ENCODE data around the gene TSPAN17.

The TSPAN17 gene

GRCh38 chr5:176659860-176660461, 12.7 kb downstream of the TSPAN17 start:
- DNase-seq (ENCODE audit: low read depth, low spot score) = no peak

GRCh38 chr5:176660530-176660859, 13.2 kb downstream of the TSPAN17 start:
- DNase-seq (ENCODE audit: low read depth, low spot score) = no peak

GRCh38 chr5:176660860-176661641, 13.8 kb downstream of the TSPAN17 start:
- no peak for DNase-seq (ENCODE audit: low read depth, low spot score)

GRCh38 chr5:176661676-176662075, 14.4 kb downstream of the TSPAN17 start:
- no peak for DNase-seq (ENCODE audit: low read depth, low spot score)

GRCh38 chr5:176662371-176663333, 15.4 kb downstream of the TSPAN17 start:
- DNase-seq (ENCODE audit: low read depth, low spot score) = no peak

- DNase-seq (ENCODE audit: low read depth, low spot score) = no peak
These were observed 16.3 kb downstream of the TSPAN17 start for GRCh38 chr5:176663566-176663965.

GRCh38 chr5:176664479-176664878, 17.2 kb downstream of the TSPAN17 start:
- DNase-seq (ENCODE audit: low read depth, low spot score) = no peak

- DNase-seq (ENCODE audit: low read depth, low spot score) = no peak
These were observed 17.6 kb downstream of the TSPAN17 start for GRCh38 chr5:176664886-176665285.

- no peak for DNase-seq (ENCODE audit: low read depth, low spot score)
These were observed 18.2 kb downstream of the TSPAN17 start for GRCh38 chr5:176665517-176665916.

GRCh38 chr5:176667637-176668036, 20.4 kb downstream of the TSPAN17 start:
- DNase-seq (ENCODE audit: low read depth, low spot score) = no peak

GRCh38 chr5:176670449-176670848, 23.2 kb downstream of the TSPAN17 start:
- no peak for DNase-seq (ENCODE audit: low read depth, low spot score)

- no peak for DNase-seq (ENCODE audit: low read depth, low spot score)
These were observed 24.1 kb downstream of the TSPAN17 start for GRCh38 chr5:176671399-176671798.

GRCh38 chr5:176671890-176672747, 24.8 kb downstream of the TSPAN17 start:
- no peak for DNase-seq (ENCODE audit: low read depth, low spot score)

GRCh38 chr5:176673651-176674583, 26.6 kb downstream of the TSPAN17 start:
- DNase-seq (ENCODE audit: low read depth, low spot score) = no peak

- DNase-seq (ENCODE audit: low read depth, low spot score) = no peak
These were observed 27.5 kb downstream of the TSPAN17 start for GRCh38 chr5:176674799-176675198.

GRCh38 chr5:176675676-176676360, 28.5 kb downstream of the TSPAN17 start:
- no peak for DNase-seq (ENCODE audit: low read depth, low spot score)

GRCh38 chr5:176676361-176676824, 29.1 kb downstream of the TSPAN17 start:
- DNase-seq (ENCODE audit: low read depth, low spot score) = no peak

GRCh38 chr5:176677209-176677939, 30.1 kb downstream of the TSPAN17 start:
- no peak for DNase-seq (ENCODE audit: low read depth, low spot score)

GRCh38 chr5:176678584-176678983, 31.3 kb downstream of the TSPAN17 start:
- DNase-seq (ENCODE audit: low read depth, low spot score) = no peak
